IPS DF 6.9 (cell line): ENCODE measurements around the gene RETREG1.

ENCODE experiments used
- DNase-seq: peaks from one replicate; pipeline ENCODE4 v3.0.0-alpha.2; 2013; ENCODE audit warnings: low read depth, low spot score
- H3K27ac ChIP-seq: one replicate; pipeline ENCODE4 v1.5.1; 2013; ENCODE audit warnings: low read length, control low read depth
- H3K27me3 ChIP-seq: 2 replicates; pipeline ENCODE4 v1.6.1; 2013; ENCODE audit warnings: mild to moderate bottlenecking, low read length; ENCODE audit not compliant: control insufficient read depth, insufficient read depth
- H3K36me3 ChIP-seq: 2 replicates; pipeline ENCODE4 v1.6.1; 2013; ENCODE audit warnings: low read length; ENCODE audit not compliant: control insufficient read depth, insufficient read depth
- H3K4me1 ChIP-seq: 2 replicates; pipeline ENCODE4 v1.6.1; 2013; ENCODE audit warnings: low read length; ENCODE audit not compliant: control insufficient read depth, insufficient read depth
- H3K4me3 ChIP-seq: 2 replicates; pipeline ENCODE4 v1.5.1; 2013; ENCODE audit warnings: mild to moderate bottlenecking, low read length
- H3K9me3 ChIP-seq: 2 replicates; pipeline ENCODE4 v1.6.1; 2013; ENCODE audit warnings: low read length, inconsistent platforms; ENCODE audit not compliant: control insufficient read depth, insufficient read depth
- WGBS: extraction: QIAGEN DNeasy Blood & Tissue Kit; methylation state at CpG from one replicate; pipeline ENCODE4 v1.1.7; 2013; ENCODE audit warnings: mixed read lengths, missing lambda C conversion rate; ENCODE audit not compliant: insufficient read length, insufficient coverage; 5-methylcytosine and 5-hydroxymethylcytosine counted together

The RETREG1 gene

DNA sequence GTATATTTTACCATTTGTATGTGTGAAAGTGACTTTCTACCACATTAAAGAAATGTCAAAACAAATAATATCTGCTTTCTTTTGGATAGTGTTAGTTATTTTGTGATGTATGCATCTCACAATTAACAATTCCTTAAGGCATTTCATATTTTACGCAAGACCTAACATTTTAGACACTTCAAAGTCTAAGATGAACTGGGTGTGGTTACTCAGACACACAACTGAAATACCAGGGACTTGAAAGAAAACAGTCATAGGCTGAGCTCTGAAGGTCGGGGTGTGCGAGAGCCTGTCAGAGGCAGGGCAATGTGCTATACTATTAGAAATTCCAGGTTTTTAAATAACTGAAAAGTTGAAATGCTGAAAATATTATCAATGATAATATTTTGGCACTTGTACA, 106.7 kb downstream of the RETREG1 start:
- no CpG with 5 or more reads among the region's 3 CpGs for WGBS
- H3K27ac ChIP-seq, result no peak overlapping the region
- no peak for DNase-seq
- H3K4me1 ChIP-seq, result no peaks in the 10 kb centered on the region
- no peaks in the 10 kb centered on the region; the same call in 1 of the 2 replicates for H3K27me3 ChIP-seq
- H3K9me3 ChIP-seq, result no peaks in the 10 kb centered on the region
- H3K36me3 ChIP-seq, result no peaks in the 10 kb centered on the region
- no peak overlapping the region for H3K4me3 ChIP-seq

DNA sequence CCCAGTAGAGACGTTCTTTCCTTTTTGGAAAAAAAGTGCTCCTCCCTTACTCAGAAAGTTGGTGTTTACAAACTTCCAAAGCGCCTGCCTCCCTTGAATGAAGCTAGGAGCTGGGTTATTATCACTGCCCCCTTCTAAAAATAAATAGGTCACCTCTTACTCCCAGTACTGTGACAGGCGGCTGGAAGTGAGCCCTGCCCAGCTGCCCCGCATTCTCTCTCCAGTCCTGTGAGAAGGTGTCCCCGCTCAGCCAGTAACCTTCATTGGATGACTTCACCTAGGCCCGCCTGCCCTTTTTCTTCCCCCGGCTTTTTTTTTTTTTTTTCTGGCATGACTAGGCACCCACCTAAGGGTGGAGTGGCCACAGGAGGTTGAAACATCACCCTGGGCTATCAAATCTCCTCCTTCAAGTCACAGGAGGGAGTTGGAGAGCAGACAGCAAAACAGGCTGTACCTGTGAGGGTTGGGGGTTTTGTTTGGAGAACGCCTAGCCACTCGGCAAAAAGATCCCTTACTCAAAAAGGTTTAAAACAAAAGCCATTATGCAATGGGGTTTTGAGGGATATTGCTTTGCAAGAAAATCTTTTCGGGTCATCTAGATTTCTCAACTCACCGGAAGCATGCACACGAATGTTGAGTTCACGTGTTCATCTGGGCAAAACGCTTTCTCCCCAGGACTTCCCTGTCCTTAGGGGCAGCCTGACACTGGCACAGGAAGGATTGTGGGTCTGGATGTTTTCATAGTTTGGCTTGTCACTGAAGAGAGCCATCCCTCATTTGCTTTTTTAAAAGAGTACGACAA, 107.9 kb downstream of the RETREG1 start:
- H3K4me3 ChIP-seq, result no peak overlapping the region
- no peak for DNase-seq

DNA sequence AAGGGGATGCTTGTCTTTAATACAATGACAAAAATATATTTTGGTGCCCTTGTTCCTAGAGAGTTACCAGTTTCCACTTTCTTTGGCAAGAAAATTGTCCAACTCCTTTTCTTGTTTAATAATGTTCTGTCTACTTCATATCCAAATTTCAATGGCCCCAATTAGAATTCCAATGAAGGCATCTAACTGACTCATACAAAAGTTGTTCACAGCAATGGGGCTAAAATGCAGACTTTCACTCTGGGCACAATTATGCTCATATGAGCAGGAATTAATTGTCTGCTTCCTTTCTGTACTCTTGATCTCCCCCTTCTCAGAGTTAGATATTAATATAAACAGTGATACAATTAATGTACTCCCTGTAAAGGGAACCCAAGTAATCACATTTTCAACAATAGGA, 109.1 kb downstream of the RETREG1 start:
- no peaks in the 10 kb centered on the region for H3K4me1 ChIP-seq
- no peaks in the 10 kb centered on the region for H3K36me3 ChIP-seq
- no peak overlapping the region for H3K27ac ChIP-seq
- no peaks in the 10 kb centered on the region for H3K9me3 ChIP-seq
- DNase-seq, result no peak
- no peak overlapping the region for H3K4me3 ChIP-seq
- no peaks in the 10 kb centered on the region; the same call in 1 of the 2 replicates for H3K27me3 ChIP-seq

More for the DNA sequence above, 107.9 kb downstream of the RETREG1 start:
- no peaks in the 10 kb centered on the region for H3K4me1 ChIP-seq
- H3K27me3 ChIP-seq, result no peaks in the 10 kb centered on the region; the same call in 1 of the 2 replicates
- no peaks in the 10 kb centered on the region for H3K36me3 ChIP-seq
- no peaks in the 10 kb centered on the region for H3K9me3 ChIP-seq
- whole genome bisulfite sequencing, result no CpG with 5 or more reads among the region's 15 CpGs
- no peak overlapping the region for H3K27ac ChIP-seq

DNA sequence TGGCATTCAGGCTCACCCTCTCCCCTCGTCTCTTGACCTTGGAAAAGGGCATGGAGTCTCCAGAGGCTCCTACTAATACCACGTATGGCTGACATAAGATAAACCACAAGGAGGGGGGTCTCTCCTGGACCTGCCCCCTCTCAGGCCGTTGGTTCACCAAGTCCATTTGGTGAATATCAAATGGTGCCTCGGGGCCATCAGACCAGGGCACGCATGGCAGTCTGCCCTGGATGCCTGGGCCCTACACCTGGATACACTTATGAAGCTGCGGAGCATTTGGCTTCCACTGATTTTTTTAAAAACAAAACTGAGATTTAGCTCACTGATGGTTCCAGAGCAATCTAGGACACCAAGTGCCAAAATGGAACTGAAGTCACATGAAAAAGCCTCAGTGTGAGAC, 110.9 kb downstream of the RETREG1 start:
- H3K9me3 ChIP-seq, result no peaks in the 10 kb centered on the region
- H3K36me3 ChIP-seq, result no peaks in the 10 kb centered on the region
- no peaks in the 10 kb centered on the region for H3K4me1 ChIP-seq
- WGBS, result no CpG with 5 or more reads among the region's 6 CpGs
- H3K4me3 ChIP-seq, result no peak overlapping the region
- no peaks in the 10 kb centered on the region; the same call in 1 of the 2 replicates for H3K27me3 ChIP-seq
- H3K27ac ChIP-seq, result no peak overlapping the region
- no peak for DNase-seq

DNA sequence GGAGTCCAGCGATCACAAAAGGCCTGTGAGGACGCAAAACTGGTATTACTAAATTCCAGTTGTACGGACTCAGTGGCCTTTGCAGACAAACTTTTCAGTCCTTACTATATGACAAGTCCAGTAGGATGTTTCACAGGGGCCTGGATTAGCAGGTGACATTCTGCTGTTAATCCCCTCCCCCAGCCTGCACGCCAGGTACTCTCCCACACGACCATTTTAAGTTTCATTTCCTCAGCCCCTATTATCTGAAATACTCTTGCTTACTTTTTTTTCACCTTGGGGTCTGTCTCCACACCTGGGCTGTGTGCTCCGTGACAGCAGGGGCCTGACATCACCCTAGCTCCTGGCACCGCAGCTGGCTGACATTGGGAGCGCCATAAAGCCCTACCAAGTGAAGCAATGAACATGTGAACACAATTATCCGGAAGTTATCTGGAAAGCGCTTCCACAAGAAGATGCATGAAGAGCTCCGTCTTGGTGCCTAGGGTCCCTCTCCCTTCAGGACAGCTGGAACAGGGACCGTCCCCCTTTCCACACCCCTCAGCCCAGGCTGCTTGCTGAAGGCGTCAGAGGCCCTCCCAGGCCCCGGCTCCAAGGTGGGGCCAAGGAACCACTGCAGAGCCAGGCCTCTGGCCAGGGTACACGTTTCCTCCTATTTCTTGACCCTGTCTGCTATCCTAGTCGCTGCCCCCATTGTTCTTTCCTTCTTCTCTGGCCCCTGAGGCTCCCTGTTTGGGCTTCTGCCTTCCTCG, 111.5 kb downstream of the RETREG1 start:
- DNase-seq, result no peak
- Histone ChIP-seq H3K27me3 (no peaks in the 10 kb centered on the region; the same call in 1 of the 2 replicates), H3K4me3 (no peak overlapping the region), H3K27ac (no peak overlapping the region), H3K9me3 (no peaks in the 10 kb centered on the region), H3K4me1 (no peaks in the 10 kb centered on the region), H3K36me3 (no peaks in the 10 kb centered on the region)
- no CpG with 5 or more reads among the region's 17 CpGs for WGBS

DNA sequence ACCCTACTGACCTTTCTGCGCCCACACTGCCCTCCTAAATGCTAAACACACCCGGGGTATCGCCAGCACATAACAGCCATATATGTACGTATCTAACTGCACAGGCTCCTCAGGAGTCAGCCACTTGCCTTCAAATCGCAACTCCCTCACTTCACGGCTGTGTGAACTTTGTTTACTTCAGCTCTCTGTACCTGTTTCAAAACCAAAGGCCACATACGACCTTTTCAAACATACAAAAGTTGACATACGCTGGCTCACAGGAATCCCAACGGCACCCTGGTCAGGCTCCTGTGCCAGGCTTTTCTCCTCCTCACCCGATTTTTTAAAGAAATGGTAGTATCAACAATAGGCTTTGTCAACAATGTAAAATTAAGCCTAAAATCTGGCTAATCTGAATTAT, 112.2 kb downstream of the RETREG1 start:
- no peaks in the 10 kb centered on the region for H3K36me3 ChIP-seq
- no peaks in the 10 kb centered on the region; the same call in 1 of the 2 replicates for H3K27me3 ChIP-seq
- H3K27ac ChIP-seq, result no peak overlapping the region
- no CpG with 5 or more reads among the region's 10 CpGs for WGBS
- no peak overlapping the region for H3K4me3 ChIP-seq
- no peaks in the 10 kb centered on the region for H3K9me3 ChIP-seq
- no peaks in the 10 kb centered on the region for H3K4me1 ChIP-seq
- no peak for DNase-seq

DNA sequence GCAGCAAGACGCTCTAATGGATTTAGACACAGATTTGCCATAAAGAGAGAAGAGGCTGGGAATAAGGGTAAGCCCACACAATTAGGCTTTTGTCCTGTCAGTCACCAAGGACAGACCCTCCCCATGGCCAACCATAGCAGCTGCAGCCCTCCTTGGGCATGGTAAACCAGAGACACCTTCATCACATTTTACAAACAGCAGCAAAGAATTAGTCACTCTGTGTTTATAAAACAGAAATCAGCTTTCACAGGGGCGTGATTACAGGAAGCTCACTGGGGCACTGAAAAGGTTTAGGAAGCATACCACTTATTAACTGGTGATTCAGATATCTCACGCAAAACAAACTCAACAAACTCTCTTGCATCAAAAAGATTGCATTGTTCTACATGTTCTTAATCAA, 113.9 kb downstream of the RETREG1 start:
- Histone ChIP-seq H3K4me3 (no peak overlapping the region), H3K9me3 (no peaks in the 10 kb centered on the region), H3K27ac (no peak overlapping the region), H3K27me3 (no peaks in the 10 kb centered on the region; the same call in 1 of the 2 replicates), H3K36me3 (no peaks in the 10 kb centered on the region), H3K4me1 (no peaks in the 10 kb centered on the region)
- no CpG with 5 or more reads among the region's 3 CpGs for WGBS
- no peak for DNase-seq

DNA sequence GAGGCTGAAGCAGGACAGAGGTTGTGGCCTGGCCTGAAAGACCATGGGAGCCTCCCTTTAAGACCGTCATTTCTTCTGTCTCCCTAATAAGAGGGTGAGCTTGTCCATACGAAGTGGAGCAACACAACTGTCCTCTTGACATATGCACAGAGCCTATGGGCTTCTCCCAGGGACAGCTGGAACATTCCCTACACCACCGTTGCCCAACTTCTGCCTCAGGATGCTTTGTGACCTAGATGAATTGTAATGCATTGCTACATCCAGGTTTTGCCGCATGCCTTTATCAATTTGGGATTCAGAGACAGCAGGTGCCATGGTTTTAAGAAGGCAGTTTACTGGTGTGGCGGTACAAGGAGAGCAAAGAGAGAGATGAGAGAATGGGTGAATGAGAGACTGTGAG, 116.8 kb downstream of the RETREG1 start:
- no CpG with 5 or more reads among the region's 5 CpGs for WGBS

DNA sequence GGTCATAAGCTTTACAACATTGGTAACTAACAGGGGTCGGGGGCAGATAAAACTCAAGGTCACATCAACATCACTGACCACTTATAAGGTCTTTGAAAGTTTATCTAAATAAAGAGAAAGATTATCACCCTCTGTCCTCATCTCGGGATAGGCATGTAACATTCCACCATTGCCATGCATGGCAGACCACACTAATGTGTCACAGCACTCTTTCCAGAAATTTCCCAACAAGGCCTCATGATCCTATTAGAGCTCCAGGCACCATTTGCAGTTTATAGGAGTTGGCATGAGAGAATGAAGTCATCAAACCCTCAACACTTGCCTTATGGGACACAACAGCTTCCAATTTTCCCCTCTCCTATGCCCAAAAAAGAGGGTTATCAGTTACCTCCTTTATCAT, 119.3 kb downstream of the RETREG1 start:
- peaks cover 3% of the 10 kb centered on the region; the same call in 1 of the 2 replicates for H3K9me3 ChIP-seq
- no peak overlapping the region for H3K27ac ChIP-seq
- no CpG with 5 or more reads among the region's 2 CpGs for WGBS
- DNase-seq, result no peak
- H3K4me3 ChIP-seq, result no peak overlapping the region
- H3K36me3 ChIP-seq, result no peaks in the 10 kb centered on the region
- H3K27me3 ChIP-seq, result no peaks in the 10 kb centered on the region
- H3K4me1 ChIP-seq, result no peaks in the 10 kb centered on the region

More for the DNA sequence above, 116.8 kb downstream of the RETREG1 start:
- Histone ChIP-seq H3K4me3 (no peak overlapping the region), H3K27me3 (no peaks in the 10 kb centered on the region), H3K27ac (no peak overlapping the region), H3K9me3 (peaks cover 3% of the 10 kb centered on the region; the same call in 1 of the 2 replicates), H3K36me3 (no peaks in the 10 kb centered on the region), H3K4me1 (no peaks in the 10 kb centered on the region)
- DNase-seq, result no peak

DNA sequence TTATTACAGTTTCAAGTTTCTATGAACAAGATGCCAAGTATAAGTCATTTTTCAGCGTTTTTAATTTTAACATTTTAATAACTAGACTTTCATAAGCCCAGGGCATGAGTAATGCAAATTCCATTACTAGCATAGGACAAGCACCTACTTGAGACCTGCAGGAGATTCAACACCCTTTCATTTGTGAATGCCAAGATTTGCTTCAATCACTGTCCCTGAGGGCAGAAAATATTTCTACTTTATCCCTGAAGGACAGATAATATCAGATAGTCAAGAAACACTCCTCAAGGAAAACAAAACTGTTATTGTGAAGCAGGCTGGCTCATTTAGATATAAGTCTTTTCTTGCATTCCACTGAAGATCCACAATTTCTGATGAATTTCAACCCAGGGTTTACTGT, 123.5 kb downstream of the RETREG1 start:
- no CpG with 5 or more reads among the region's 1 CpG for WGBS
- no peak for DNase-seq

More for the DNA sequence above, 123.5 kb downstream of the RETREG1 start:
- H3K4me3 ChIP-seq, result no peak overlapping the region
- peaks cover 3% of the 10 kb centered on the region; the same call in 1 of the 2 replicates for H3K9me3 ChIP-seq
- no peaks in the 10 kb centered on the region for H3K27me3 ChIP-seq
- no peaks in the 10 kb centered on the region for H3K36me3 ChIP-seq
- no peak overlapping the region for H3K27ac ChIP-seq
- no peaks in the 10 kb centered on the region for H3K4me1 ChIP-seq
